Fibroblast of skin of right quadriceps (primary cell): Measurements from ENCODE around the gene ADARB2.
"Not testable (repeated sequence)": the region's sequence is repeated elsewhere in the genome, so short reads cannot be mapped to it uniquely, and the experiment has no call there.

Experiments
- DNase-seq: peaks from one replicate; pipeline ENCODE4 v3.0.0-alpha.2; 2013

Gene ADARB2

GRCh38 chr10:1538531-1539061 lies 198.7 kb downstream of the ADARB2 start:
- no peak for DNase-seq

GRCh38 chr10:1538121-1538520 lies 199.2 kb downstream of the ADARB2 start:
- no peak for DNase-seq

GRCh38 chr10:1537449-1537848 lies 199.9 kb downstream of the ADARB2 start:
- DNase-seq = not testable (repeated sequence)

GRCh38 chr10:1536341-1536740 lies 201.0 kb downstream of the ADARB2 start:
- DNase-seq = no peak

- no peak for DNase-seq
These were observed 201.9 kb downstream of the ADARB2 start for GRCh38 chr10:1535301-1535965.

- DNase-seq = no peak
These were observed 202.5 kb downstream of the ADARB2 start for GRCh38 chr10:1534820-1535219.

GRCh38 chr10:1532636-1533035 lies 204.7 kb downstream of the ADARB2 start:
- DNase-seq = no peak

GRCh38 chr10:1531883-1532597 lies 205.3 kb downstream of the ADARB2 start:
- no peak for DNase-seq

- DNase-seq = no peak
These were observed 206.3 kb downstream of the ADARB2 start for GRCh38 chr10:1530871-1531517.

GRCh38 chr10:1529806-1530413 lies 207.4 kb downstream of the ADARB2 start:
- no peak for DNase-seq

GRCh38 chr10:1527951-1528350 lies 209.4 kb downstream of the ADARB2 start:
- no peak for DNase-seq

GRCh38 chr10:1526436-1527055 lies 210.8 kb downstream of the ADARB2 start:
- DNase-seq = no peak

GRCh38 chr10:1525354-1526162 lies 211.8 kb downstream of the ADARB2 start:
- no peak for DNase-seq

GRCh38 chr10:1524540-1524939 lies 212.8 kb downstream of the ADARB2 start:
- no peak for DNase-seq

GRCh38 chr10:1523221-1523620 lies 214.1 kb downstream of the ADARB2 start:
- no peak for DNase-seq

GRCh38 chr10:1522237-1522636 lies 215.1 kb downstream of the ADARB2 start:
- DNase-seq = no peak

GRCh38 chr10:1521741-1522140 lies 215.6 kb downstream of the ADARB2 start:
- no peak for DNase-seq

- DNase-seq = no peak
These were observed 216.3 kb downstream of the ADARB2 start for GRCh38 chr10:1520909-1521565.

- DNase-seq = no peak
These were observed 217.9 kb downstream of the ADARB2 start for GRCh38 chr10:1519391-1519790.

GRCh38 chr10:1517684-1518083 lies 219.6 kb downstream of the ADARB2 start:
- no peak for DNase-seq

GRCh38 chr10:1516492-1517165 lies 220.7 kb downstream of the ADARB2 start:
- DNase-seq = no peak
